Measurements from ENCODE around the gene SLCO1B3. TPM values are rescaled to one million over a fixed set of nuclear protein-coding genes. Genes with fewer than 3 reads are reported as not detected.

SLCO1B3 gene
- total RNA-seq, 4 donors from 2014 or later, result 0.35 TPM; not detected in 3

DNA sequence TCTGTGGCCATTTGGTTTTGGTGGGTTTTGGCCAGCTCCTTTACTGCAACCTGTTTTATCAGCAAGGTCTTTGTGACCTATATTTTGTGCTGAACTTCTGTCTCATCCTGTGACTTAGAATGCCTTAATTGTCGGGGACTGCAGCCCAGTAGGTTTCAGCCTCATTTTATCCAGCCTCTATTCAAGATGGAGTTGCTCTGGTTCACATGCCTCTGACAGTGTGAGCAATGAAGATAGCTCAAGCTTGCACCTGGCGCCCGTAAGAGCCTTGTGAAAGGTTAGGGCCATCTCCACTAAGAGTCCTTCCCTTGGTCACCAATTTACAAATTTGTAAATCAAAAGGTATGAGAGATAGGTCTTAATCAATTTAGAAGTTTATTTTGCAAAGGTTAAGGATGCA, 19.4 kb downstream of the SLCO1B3 start:
- Histone ChIP-seq H3K4me1 (no peaks in the 10 kb centered on the region), H3K36me3 (no peaks in the 10 kb centered on the region), H3K4me3 (no peak overlapping the region), H3K27ac (no peak overlapping the region), H3K9me3 (no peaks in the 10 kb centered on the region), H3K27me3 (no peaks in the 10 kb centered on the region)
- 90% methylated on average over 2 of the region's 3 CpGs; no CpG with 5 or more reads in 1 of the 2 donors for WGBS, 2 donors (ENCODE audit: low coverage in 1 of 2)
- TF ChIP-seq, protein P1, sequence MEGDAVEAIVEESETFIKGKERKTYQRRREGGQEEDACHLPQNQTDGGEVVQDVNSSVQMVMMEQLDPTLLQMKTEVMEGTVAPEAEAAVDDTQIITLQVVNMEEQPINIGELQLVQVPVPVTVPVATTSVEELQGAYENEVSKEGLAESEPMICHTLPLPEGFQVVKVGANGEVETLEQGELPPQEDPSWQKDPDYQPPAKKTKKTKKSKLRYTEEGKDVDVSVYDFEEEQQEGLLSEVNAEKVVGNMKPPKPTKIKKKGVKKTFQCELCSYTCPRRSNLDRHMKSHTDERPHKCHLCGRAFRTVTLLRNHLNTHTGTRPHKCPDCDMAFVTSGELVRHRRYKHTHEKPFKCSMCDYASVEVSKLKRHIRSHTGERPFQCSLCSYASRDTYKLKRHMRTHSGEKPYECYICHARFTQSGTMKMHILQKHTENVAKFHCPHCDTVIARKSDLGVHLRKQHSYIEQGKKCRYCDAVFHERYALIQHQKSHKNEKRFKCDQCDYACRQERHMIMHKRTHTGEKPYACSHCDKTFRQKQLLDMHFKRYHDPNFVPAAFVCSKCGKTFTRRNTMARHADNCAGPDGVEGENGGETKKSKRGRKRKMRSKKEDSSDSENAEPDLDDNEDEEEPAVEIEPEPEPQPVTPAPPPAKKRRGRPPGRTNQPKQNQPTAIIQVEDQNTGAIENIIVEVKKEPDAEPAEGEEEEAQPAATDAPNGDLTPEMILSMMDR (IDR thresholded peaks at IDR 0.05), result no peak
- TF ChIP-seq POLR2A (IDR thresholded peaks at IDR 0.05) (no peak), EP300 (IDR thresholded peaks at IDR 0.05) (no peak)
- no peak for ATAC-seq

DNA sequence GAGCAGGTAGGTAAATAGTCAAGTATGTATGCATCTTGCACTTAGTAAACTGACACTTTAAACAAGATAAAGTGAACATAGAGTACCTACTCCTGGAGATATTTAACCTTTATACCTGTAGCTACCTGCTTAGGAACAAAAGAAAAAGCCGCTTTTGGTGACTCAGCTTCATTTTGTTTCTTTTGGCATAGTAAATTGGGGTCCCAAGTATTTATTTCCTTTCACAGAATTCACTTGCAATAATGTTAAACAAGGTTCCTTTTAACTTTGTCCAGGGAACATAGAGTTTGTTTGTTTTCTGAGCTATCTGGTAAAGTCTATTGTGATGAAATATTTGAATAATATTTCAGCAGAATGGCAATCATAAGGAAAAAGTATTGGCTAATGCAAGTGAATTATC, 20.0 kb downstream of the SLCO1B3 start:
- H3K4me3 ChIP-seq, result no peak overlapping the region
- TF ChIP-seq, protein P1 (IDR thresholded peaks at IDR 0.05), result no peak
- no peak for TF ChIP-seq POLR2AphosphoS5 (IDR thresholded peaks at IDR 0.05)
- no peak for TF ChIP-seq EP300 (IDR thresholded peaks at IDR 0.05)
- TF ChIP-seq POLR2A (IDR thresholded peaks at IDR 0.05), result no peak
- no peaks in the 10 kb centered on the region for H3K9me3 ChIP-seq
- no peak overlapping the region for H3K27ac ChIP-seq
- no peaks in the 10 kb centered on the region for H3K36me3 ChIP-seq
- no peaks in the 10 kb centered on the region for H3K4me1 ChIP-seq
- no peaks in the 10 kb centered on the region for H3K27me3 ChIP-seq
- 80 to 85% methylated on average over 1 of the region's 1 CpG for WGBS, 2 donors (ENCODE audit: low coverage in 1 of 2)
- ATAC-seq, result no peak

DNA sequence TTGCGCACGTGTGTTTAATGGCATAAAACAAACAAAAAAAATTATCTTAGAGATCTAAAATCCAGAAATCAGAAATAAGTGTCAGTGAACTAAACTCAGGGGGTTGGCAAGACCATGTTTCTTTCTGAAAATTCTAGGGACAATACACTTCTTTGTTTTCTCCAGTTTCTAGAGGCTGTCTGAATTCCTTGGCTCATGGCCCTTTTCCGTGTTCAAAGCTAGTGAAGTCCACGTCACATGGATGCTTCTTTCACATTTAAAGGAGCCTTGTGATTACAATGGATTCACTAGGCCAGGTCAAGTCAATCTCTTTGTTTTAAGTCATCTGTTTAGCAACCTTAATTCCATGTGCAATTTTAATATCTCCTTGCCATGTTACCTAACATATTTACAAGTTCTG, 22.4 kb downstream of the SLCO1B3 start:
- WGBS, 2 donors (ENCODE audit: low coverage in 1 of 2), result 53 to 54% methylated on average over 4 of the region's 4 CpGs
- Histone ChIP-seq H3K36me3 (no peaks in the 10 kb centered on the region), H3K4me1 (no peaks in the 10 kb centered on the region), H3K27me3 (no peaks in the 10 kb centered on the region), H3K4me3 (no peak overlapping the region), H3K27ac (no peak overlapping the region), H3K9me3 (no peaks in the 10 kb centered on the region)
- TF ChIP-seq EP300 (IDR thresholded peaks at IDR 0.05), result no peak
- no peak for TF ChIP-seq POLR2A (IDR thresholded peaks at IDR 0.05)
- no peak for ATAC-seq

DNA sequence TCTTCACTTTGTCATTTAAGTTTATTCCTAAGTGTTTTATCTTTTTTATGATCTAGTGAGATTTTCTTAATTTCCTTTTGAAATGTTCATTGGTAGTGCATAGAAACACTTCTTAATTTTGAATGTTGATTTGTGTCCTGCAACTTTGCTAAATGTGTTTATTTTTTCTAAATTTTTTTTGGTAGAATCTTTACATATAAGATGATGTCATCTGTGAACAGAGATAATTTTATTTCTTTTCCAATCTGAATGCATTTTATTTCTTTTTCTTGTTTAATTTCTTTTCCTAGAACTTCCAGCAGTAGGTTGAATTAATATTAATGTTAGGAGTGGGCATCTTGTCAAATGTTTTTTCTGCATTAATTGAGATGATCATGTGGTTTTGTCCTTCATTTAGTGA, 42.1 kb downstream of the SLCO1B3 start:
- no peaks in the 10 kb centered on the region for H3K36me3 ChIP-seq
- TF ChIP-seq POLR2AphosphoS5 (IDR thresholded peaks at IDR 0.05) (no peak), POLR2A (IDR thresholded peaks at IDR 0.05) (no peak), EP300 (IDR thresholded peaks at IDR 0.05) (no peak)
- TF ChIP-seq, protein P1 (IDR thresholded peaks at IDR 0.05), result no peak
- ATAC-seq, result no peak

DNA sequence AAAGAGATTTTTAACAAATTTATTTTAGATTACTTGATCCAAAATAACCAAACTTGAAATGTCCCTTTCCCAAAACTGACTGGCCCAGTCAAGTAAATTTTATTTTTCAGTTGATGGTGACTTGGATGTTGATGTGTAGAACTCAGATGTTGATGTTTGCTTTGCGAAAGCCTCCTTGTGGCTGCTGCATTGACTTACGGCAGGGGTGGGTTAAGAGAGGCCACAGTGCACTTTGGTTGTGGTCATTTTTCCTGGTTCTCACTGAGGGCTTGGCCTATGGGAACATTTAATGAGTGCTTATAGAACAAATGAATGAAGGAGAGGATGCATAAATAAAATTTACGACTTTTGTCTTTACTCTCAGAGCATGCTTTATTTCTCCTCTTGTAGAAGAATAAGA, 52.6 kb downstream of the SLCO1B3 start:
- H3K4me3 ChIP-seq, result no peak overlapping the region
- TF ChIP-seq, protein P1 (IDR thresholded peaks at IDR 0.05), result no peak
- TF ChIP-seq POLR2AphosphoS5 (IDR thresholded peaks at IDR 0.05), result no peak
- no peak for TF ChIP-seq POLR2A (IDR thresholded peaks at IDR 0.05)
- no peak for TF ChIP-seq EP300 (IDR thresholded peaks at IDR 0.05)

More for the DNA sequence above, 42.1 kb downstream of the SLCO1B3 start:
- Histone ChIP-seq H3K27ac (no peak overlapping the region), H3K9me3 (peaks cover 0 to 6% (median 0%) of the 10 kb centered on the region in 3 donors), H3K27me3 (no peaks in the 10 kb centered on the region), H3K4me3 (no peak overlapping the region), H3K4me1 (no peaks in the 10 kb centered on the region)

More for the DNA sequence above, 52.6 kb downstream of the SLCO1B3 start:
- 75 to 90% methylated on average over 3 of the region's 3 CpGs for WGBS, 2 donors (ENCODE audit: low coverage in 1 of 2)
- Histone ChIP-seq H3K4me1 (no peaks in the 10 kb centered on the region), H3K27ac (no peak overlapping the region), H3K27me3 (no peaks in the 10 kb centered on the region), H3K9me3 (no peaks in the 10 kb centered on the region), H3K36me3 (no peaks in the 10 kb centered on the region)
- ATAC-seq, result no peak
